SK-N-SH treated with all-trans-retinoic acid at 6 μM for 48 hours (cell line): Measurements from ENCODE around the gene PTPRO.
A peak's percentile ranks its signal among the peaks of the same experiment; 100 is the strongest.

ENCODE experiments used
- ATAC-seq: fragments of 200-7000 bp; cut with Tn5 transposase; 3 replicates; pipeline ENCODE4 v1.9.1; 2020; ENCODE audit warnings: mild to moderate bottlenecking, moderate library complexity
- ARNTL ChIP-seq: fragments of 450-650 bp; formaldehyde crosslinking; IDR thresholded peaks from 2 replicates; pipeline ENCODE4 v1.5.0; 2020; ENCODE audit warnings: low read depth, mild to moderate bottlenecking, moderate library complexity, borderline replicate concordance
- BACH2 ChIP-seq: fragments of 250-450 bp; sonication (Bioruptor Pico); IDR thresholded peaks from 2 replicates; pipeline ENCODE4 v1.9.0; 2021; ENCODE audit warnings: mild to moderate bottlenecking, borderline replicate concordance
- CSDC2 ChIP-seq: fragments of 250-450 bp; sonication (Bioruptor Pico); IDR thresholded peaks from 2 replicates; pipeline ENCODE4 v1.5.0; 2020; ENCODE audit warnings: mild to moderate bottlenecking, moderate library complexity
- ESRRG ChIP-seq: fragments of 250-450 bp; sonication (Bioruptor Pico); IDR thresholded peaks from 2 replicates; pipeline ENCODE4 v1.6.1; 2021; ENCODE audit warnings: mild to moderate bottlenecking
- ISL1 ChIP-seq: fragments of 250-450 bp; sonication (Bioruptor Pico); IDR thresholded peaks from 2 replicates; pipeline ENCODE4 v2.1.2; 2022; ENCODE audit warnings: mild to moderate bottlenecking, moderate library complexity
- OSR1 ChIP-seq: fragments of 250-450 bp; sonication (Bioruptor Pico); IDR thresholded peaks from 2 replicates; pipeline ENCODE4 v1.8.0; 2022; ENCODE audit warnings: moderate library complexity, mild to moderate bottlenecking, inconsistent platforms
- PPARA ChIP-seq: fragments of 250-450 bp; sonication (Bioruptor Pico); IDR thresholded peaks from 2 replicates; pipeline ENCODE4 v1.5.0; 2020; ENCODE audit warnings: mild to moderate bottlenecking, borderline replicate concordance
- RARB ChIP-seq: fragments of 250-450 bp; sonication (Bioruptor Pico); IDR thresholded peaks from 2 replicates; pipeline ENCODE4 v1.8.0; 2021; ENCODE audit warnings: mild to moderate bottlenecking, moderate library complexity
- TCF4 ChIP-seq: fragments of 250-450 bp; sonication (Bioruptor Pico); IDR thresholded peaks from 2 replicates; pipeline ENCODE4 v1.8.0; 2021; ENCODE audit warnings: mild to moderate bottlenecking, moderate library complexity, borderline replicate concordance
- TOX ChIP-seq: fragments of 250-450 bp; sonication (Bioruptor Pico); IDR thresholded peaks from 2 replicates; pipeline ENCODE4 v1.8.0; 2021; ENCODE audit warnings: mild to moderate bottlenecking, moderate library complexity, borderline replicate concordance
- ZC3H10 ChIP-seq: fragments of 250-450 bp; sonication (Bioruptor Pico); IDR thresholded peaks from 2 replicates; pipeline ENCODE4 v1.5.1; 2021; ENCODE audit warnings: mild to moderate bottlenecking, moderate library complexity
- ZFP3 ChIP-seq: fragments of 250-450 bp; sonication (Bioruptor Pico); IDR thresholded peaks from 2 replicates; pipeline ENCODE4 v1.5.0; 2020; ENCODE audit warnings: mild to moderate bottlenecking, moderate library complexity
- ZFP30 ChIP-seq: fragments of 450-650 bp; formaldehyde crosslinking; IDR thresholded peaks from 2 replicates; pipeline ENCODE4 v1.5.0; 2022; ENCODE audit warnings: mild to moderate bottlenecking, moderate library complexity
- ZNF565 ChIP-seq: fragments of 450-650 bp; formaldehyde crosslinking; conservative IDR thresholded peaks from 2 replicates; pipeline ENCODE4 v1.5.0; 2020; ENCODE audit warnings: low read depth, mild to moderate bottlenecking, moderate library complexity
- ZNF70 ChIP-seq: fragments of 450-650 bp; formaldehyde crosslinking; IDR thresholded peaks from 2 replicates; pipeline ENCODE4 v1.5.0; 2020; ENCODE audit warnings: mild to moderate bottlenecking, moderate library complexity
- ZNF8 ChIP-seq: fragments of 450-650 bp; formaldehyde crosslinking; IDR thresholded peaks from 2 replicates; pipeline ENCODE4 v1.5.0; 2020; ENCODE audit warnings: mild to moderate bottlenecking, moderate library complexity
- TF ChIP-seq, protein P1 (sequence below): fragments of 250-450 bp; sonication (Bioruptor Pico); IDR thresholded peaks from 2 replicates; pipeline ENCODE4 v1.5.0; 2020; ENCODE audit warnings: mild to moderate bottlenecking, moderate library complexity
- TF ChIP-seq, protein P2 (sequence below): fragments of 250-450 bp; sonication (Bioruptor Pico); IDR thresholded peaks from 2 replicates; pipeline ENCODE4 v1.8.0; 2020; ENCODE audit warnings: mild to moderate bottlenecking, moderate library complexity, borderline replicate concordance
- TF ChIP-seq, protein P3 (sequence below): fragments of 250-450 bp; sonication (Bioruptor Pico); IDR thresholded peaks from 2 replicates; pipeline ENCODE4 v1.5.1; 2021; ENCODE audit warnings: mild to moderate bottlenecking, moderate library complexity

PTPRO gene

DNA sequence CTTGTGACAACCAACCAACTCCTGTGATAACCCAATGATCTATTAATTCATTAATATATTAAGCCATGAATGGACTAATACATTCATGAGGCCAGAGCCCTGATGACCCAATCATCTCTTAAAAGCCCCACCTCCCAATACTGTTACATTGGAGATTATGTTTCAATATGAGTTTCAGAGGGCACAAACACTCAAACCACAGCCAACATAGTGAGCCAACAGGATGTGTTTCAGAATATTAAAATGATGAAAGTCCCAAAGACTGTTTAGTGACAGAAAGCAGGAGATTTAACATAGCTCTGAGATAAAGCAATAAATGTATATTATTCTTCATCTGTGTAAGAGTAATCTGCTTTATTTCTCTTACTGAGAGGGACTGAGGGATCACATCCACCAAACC lies 71.7 kb downstream of the PTPRO start:
- peak; percentile 69 for ATAC-seq
- TF ChIP-seq ZNF8 (CRISPR knock-in tag) (no peak), PPARA (CRISPR knock-in tag) (no peak), RARB (CRISPR knock-in tag) (no peak), ZFP3 (CRISPR knock-in tag) (no peak), TOX (peak; percentile 38; the same call in 1 of the 2 replicates), ZC3H10 (CRISPR knock-in tag) (no peak)
- TF ChIP-seq, protein P1, sequence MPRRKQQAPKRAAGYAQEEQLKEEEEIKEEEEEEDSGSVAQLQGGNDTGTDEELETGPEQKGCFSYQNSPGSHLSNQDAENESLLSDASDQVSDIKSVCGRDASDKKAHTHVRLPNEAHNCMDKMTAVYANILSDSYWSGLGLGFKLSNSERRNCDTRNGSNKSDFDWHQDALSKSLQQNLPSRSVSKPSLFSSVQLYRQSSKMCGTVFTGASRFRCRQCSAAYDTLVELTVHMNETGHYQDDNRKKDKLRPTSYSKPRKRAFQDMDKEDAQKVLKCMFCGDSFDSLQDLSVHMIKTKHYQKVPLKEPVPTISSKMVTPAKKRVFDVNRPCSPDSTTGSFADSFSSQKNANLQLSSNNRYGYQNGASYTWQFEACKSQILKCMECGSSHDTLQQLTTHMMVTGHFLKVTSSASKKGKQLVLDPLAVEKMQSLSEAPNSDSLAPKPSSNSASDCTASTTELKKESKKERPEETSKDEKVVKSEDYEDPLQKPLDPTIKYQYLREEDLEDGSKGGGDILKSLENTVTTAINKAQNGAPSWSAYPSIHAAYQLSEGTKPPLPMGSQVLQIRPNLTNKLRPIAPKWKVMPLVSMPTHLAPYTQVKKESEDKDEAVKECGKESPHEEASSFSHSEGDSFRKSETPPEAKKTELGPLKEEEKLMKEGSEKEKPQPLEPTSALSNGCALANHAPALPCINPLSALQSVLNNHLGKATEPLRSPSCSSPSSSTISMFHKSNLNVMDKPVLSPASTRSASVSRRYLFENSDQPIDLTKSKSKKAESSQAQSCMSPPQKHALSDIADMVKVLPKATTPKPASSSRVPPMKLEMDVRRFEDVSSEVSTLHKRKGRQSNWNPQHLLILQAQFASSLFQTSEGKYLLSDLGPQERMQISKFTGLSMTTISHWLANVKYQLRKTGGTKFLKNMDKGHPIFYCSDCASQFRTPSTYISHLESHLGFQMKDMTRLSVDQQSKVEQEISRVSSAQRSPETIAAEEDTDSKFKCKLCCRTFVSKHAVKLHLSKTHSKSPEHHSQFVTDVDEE, result no peak

DNA sequence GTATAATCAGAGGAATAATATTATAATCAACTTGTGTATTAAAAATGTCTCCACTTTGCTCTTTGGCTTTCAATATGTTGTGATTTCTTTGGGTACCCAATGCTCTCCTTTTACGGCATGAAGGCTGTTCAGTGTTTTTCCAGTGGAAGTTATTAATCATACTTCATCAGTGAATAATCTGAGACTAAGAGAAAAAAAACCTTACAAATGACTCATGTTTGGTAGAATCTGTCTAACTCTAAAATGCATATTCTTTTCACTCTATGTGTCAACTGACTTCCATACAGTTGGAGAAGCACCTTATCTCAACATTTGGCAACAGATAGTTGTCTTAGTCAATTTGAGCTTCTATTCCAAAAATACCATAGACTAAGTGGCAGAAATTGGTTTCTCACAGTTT lies 82.2 kb downstream of the PTPRO start:
- ATAC-seq, result peak; percentile 71
- TF ChIP-seq ZFP30 (CRISPR knock-in tag) (no peak), ISL1 (peak; percentile 13; the same call in 1 of the 2 replicates)

DNA sequence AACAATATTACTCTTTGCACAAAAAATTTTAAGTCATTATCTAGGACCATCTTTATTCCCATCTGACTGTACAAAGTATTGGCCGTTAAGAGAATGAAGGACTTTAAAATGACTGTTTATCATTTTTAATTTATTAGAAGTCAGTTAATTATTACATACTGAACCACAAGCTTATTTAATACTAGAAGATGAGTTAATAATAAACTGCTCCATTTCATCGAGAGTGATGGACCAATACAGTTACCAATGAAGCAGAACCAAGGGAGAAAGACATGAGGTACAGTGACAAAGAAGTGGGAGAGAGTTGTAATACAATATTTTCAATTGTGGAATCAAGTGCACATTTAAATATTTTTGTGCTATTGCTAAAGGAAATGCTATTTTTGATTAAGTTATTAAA lies 83.3 kb downstream of the PTPRO start:
- TF ChIP-seq OSR1 (CRISPR knock-in tag), result no peak
- no peak for TF ChIP-seq BACH2
- TF ChIP-seq, protein P1, result no peak
- TF ChIP-seq ARNTL (CRISPR knock-in tag), result no peak
- TF ChIP-seq, protein P2, sequence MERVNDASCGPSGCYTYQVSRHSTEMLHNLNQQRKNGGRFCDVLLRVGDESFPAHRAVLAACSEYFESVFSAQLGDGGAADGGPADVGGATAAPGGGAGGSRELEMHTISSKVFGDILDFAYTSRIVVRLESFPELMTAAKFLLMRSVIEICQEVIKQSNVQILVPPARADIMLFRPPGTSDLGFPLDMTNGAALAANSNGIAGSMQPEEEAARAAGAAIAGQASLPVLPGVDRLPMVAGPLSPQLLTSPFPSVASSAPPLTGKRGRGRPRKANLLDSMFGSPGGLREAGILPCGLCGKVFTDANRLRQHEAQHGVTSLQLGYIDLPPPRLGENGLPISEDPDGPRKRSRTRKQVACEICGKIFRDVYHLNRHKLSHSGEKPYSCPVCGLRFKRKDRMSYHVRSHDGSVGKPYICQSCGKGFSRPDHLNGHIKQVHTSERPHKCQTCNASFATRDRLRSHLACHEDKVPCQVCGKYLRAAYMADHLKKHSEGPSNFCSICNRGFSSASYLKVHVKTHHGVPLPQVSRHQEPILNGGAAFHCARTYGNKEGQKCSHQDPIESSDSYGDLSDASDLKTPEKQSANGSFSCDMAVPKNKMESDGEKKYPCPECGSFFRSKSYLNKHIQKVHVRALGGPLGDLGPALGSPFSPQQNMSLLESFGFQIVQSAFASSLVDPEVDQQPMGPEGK (CRISPR knock-in tag), result no peak
- TF ChIP-seq PPARA (CRISPR knock-in tag), result no peak
- TF ChIP-seq ZNF8 (CRISPR knock-in tag), result no peak
- TF ChIP-seq TCF4 (CRISPR knock-in tag), result no peak
- no peak for TF ChIP-seq ZFP30 (CRISPR knock-in tag)
- TF ChIP-seq ISL1, result no peak
- TF ChIP-seq CSDC2 (CRISPR knock-in tag), result no peak
- TF ChIP-seq RARB (CRISPR knock-in tag), result no peak
- no peak for TF ChIP-seq ESRRG
- TF ChIP-seq ZNF565 (CRISPR knock-in tag), result no peak
- no peak for TF ChIP-seq ZC3H10 (CRISPR knock-in tag)
- TF ChIP-seq ZNF70 (CRISPR knock-in tag), result no peak
- TF ChIP-seq ZFP3 (CRISPR knock-in tag), result no peak
- no peak for ATAC-seq

DNA sequence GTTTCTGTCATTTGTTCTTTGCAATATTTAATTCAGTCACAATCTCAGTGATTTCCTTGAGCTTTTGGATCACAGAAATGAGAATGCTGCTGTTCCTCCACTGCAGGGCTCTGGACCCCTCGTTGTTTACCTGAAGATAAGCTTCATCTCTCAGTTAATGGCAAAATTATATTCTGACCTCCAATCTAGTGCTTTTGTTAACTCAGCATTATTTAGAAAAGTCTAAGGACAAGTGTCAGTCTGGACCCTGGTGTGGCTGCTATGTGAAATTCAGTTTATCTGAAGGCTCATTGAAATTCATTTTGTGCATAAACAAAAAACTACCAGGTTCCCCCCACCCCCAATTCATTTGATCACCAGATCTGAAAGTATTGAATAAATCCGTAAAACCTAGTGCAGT lies 84.7 kb downstream of the PTPRO start:
- TF ChIP-seq ZNF70 (CRISPR knock-in tag) (no peak), ISL1 (no peak), ARNTL (CRISPR knock-in tag) (no peak), RARB (CRISPR knock-in tag) (no peak), ZFP30 (CRISPR knock-in tag) (no peak), CSDC2 (CRISPR knock-in tag) (no peak), TCF4 (CRISPR knock-in tag) (no peak)
- TF ChIP-seq, protein P3, sequence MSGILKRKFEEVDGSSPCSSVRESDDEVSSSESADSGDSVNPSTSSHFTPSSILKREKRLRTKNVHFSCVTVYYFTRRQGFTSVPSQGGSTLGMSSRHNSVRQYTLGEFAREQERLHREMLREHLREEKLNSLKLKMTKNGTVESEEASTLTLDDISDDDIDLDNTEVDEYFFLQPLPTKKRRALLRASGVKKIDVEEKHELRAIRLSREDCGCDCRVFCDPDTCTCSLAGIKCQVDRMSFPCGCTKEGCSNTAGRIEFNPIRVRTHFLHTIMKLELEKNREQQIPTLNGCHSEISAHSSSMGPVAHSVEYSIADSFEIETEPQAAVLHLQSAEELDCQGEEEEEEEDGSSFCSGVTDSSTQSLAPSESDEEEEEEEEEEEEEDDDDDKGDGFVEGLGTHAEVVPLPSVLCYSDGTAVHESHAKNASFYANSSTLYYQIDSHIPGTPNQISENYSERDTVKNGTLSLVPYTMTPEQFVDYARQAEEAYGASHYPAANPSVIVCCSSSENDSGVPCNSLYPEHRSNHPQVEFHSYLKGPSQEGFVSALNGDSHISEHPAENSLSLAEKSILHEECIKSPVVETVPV (CRISPR knock-in tag), result no peak
- TF ChIP-seq, protein P1, result no peak
- TF ChIP-seq, all 23 proteins: peak for 0
- ATAC-seq, result no peak
